ENCODE measurements around the gene ANKRD6. TPM values are rescaled to one million over a fixed set of nuclear protein-coding genes. Genes with fewer than 3 reads are reported as not detected.

ANKRD6 gene
- total and polyA plus RNA-seq, 2 donors (not counting 3 experiments of a cell fraction or from before 2014, with no cell fraction given), result 3.4 to 9.6 TPM

DNA sequence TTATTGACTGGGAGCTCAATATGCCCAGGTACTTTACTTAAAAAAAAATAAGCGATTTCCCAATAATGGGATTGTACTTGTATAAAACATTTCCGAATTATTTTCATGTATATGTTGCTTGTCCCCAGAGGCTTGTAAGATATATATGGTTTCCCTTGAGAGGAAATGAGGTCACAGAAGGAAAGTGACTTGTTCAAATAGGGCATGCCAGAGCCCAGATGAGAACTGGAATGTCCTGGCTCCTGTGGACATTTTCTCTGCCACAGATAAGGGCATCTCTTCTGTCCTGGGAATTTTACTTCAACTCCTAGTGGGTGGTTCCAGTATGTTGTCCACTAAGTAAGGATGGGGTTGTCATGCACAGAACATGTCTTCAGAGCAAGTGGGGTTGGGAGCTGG, 142.6 kb downstream of the ANKRD6 start:
- Histone ChIP-seq H4K20me1 (replicated peaks; ENCODE audit: control insufficient read depth, extremely low read depth, insufficient read depth, low read length) (no peaks in the 10 kb centered on the region), H2AFZ (ENCODE audit: low read depth, low read length) (no peak overlapping the region), H3K79me2 (ENCODE audit: control insufficient read depth, insufficient read depth, low read length) (no peaks in the 10 kb centered on the region), H3K4me3 (replicated peaks in 1 of 3; ENCODE audit: insufficient read depth in 1 of 3, low read depth in 1 of 3, low read length in 3 of 3) (no peak overlapping the region), H3K4me1 (ENCODE audit: control insufficient read depth, extremely low read depth, insufficient read depth, low read length) (no peaks in the 10 kb centered on the region), H3K9me3 (replicated peaks; ENCODE audit: control insufficient read depth, insufficient read depth, low read length) (no peaks in the 10 kb centered on the region), H3K4me2 (ENCODE audit: insufficient read depth, low read length) (no peak overlapping the region), H3K36me3 (ENCODE audit: control insufficient read depth in 2 of 2, extremely low read depth in 1 of 2, insufficient read depth in 2 of 2, low read length in 2 of 2) (no peaks in the 10 kb centered on the region), H3K27ac (ENCODE audit: insufficient read depth, low read depth, low read length) (no peak overlapping the region), H3K9me1 (replicated peaks; ENCODE audit: control insufficient read depth, extremely low read depth, insufficient read depth, low read length) (no peaks in the 10 kb centered on the region), H3K9ac (replicated peaks; ENCODE audit: extremely low read depth, insufficient read depth, low read length) (no peak overlapping the region), H3K27me3 (ENCODE audit: control insufficient read depth in 2 of 2, insufficient read depth in 2 of 2, low read length in 2 of 2) (no peaks in the 10 kb centered on the region)
- no TSS peak for BruUV-seq (replicated peaks)
- no peak for DNase-seq (ENCODE audit: low read depth, low spot score)
- POLR2A ChIA-PET, result no interaction called here
- no peak for FAIRE-seq
- CTCF ChIA-PET, result no interaction called here
- TF ChIP-seq POLR2A (IDR thresholded peaks at IDR 0.05; ENCODE audit: low read depth, low read length) (no peak), MYC (IDR thresholded peaks at IDR 0.05; ENCODE audit: low read depth, low read length) (no peak), EZH2 (IDR thresholded peaks at IDR 0.05; ENCODE audit: borderline replicate concordance, low read depth, low read length, severe bottlenecking) (no peak), FOS (IDR thresholded peaks at IDR 0.05; ENCODE audit: borderline replicate concordance, insufficient read depth, low read length) (no peak), GATA2 (IDR thresholded peaks at IDR 0.05; ENCODE audit: insufficient read depth, insufficient read length, low read depth, low read length) (no peak), POLR2AphosphoS5 (IDR thresholded peaks at IDR 0.05; ENCODE audit: insufficient read depth, low read depth, low read length) (no peak), CTCF (IDR thresholded peaks at IDR 0.05; ENCODE audit: extremely low read depth in 1 of 2, insufficient read depth in 1 of 2, low read depth in 1 of 2, low read length in 2 of 2) (no peak), JUN (IDR thresholded peaks at IDR 0.05; ENCODE audit: borderline replicate concordance, insufficient read depth, insufficient read length, low read depth) (no peak)
- TF ChIP-seq, protein P1, sequence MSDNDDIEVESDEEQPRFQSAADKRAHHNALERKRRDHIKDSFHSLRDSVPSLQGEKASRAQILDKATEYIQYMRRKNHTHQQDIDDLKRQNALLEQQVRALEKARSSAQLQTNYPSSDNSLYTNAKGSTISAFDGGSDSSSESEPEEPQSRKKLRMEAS (IDR thresholded peaks at IDR 0.05; ENCODE audit: insufficient read depth, insufficient read length), result no peak
- dilution Hi-C loops (cut with MboI; ENCODE audit: extremely low pct_ligation_motif_present, low sequenced_read_pairs), result no loop called here
- intact Hi-C loops (cut with micrococcal nuclease), result no loop called here
